Effector CD8-positive, alpha-beta T cell (primary cell): ENCODE measurements around the gene CDC23.
"Not testable (repeated sequence)": the region's sequence is repeated elsewhere in the genome, so short reads cannot be mapped to it uniquely, and the experiment has no call there.

Experiments
- DNase-seq: peaks from one replicate; lab custom pipeline; 2025; lab: John Stamatoyannopoulos, UW
- total RNA-seq, 4 experiments: gene quantifications; one replicate each; lab custom pipeline; 2026; lab: John Stamatoyannopoulos, UW

The CDC23 gene
- 47.4 to 61.6 (median 54.6) reads per million in 4 experiments for total RNA-seq

DNA sequence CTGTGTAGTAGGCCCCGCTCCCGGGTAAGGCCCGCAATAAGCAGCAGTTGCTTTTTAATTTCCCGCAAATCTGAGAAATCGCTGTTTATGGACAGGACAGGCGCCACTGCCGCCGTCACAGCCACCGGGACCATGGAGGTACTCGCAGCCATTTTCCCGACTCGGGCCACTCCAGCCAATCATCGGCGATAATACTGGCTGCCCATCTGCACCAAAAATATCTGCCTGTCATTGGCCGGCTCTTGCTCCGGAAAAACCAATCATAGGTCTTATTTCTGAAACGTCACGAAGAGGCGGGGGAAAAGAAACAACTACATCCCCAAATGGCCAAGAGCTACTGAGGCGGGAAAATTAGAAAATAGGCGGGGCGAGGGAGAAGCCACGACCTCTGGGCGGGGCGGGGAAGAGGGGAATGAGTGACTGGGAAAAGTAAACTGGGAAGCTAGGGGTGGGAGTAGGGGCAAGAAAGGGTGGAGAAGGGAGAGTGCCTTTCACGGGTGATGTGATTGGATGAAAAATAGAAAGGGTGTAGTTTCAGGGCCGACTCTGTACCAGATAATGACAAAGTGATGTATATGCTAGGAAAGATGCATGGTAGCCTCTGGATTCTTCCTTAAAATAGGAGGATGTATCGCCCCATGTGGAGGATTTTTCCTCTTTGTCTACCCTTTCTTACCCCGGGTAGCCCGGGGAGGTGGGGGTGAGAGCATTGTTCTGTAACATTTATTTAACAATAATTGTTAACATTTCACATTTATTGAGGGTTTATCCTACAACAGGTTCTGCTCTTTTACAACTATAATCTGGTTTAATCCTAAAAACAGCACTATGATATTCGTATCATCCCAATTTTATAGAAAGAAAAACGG lies at the start of gene CDC23:
TSS of gene CDC23 (minus strand) at position 163 of the 869 bp plus-strand sequence. CDS start at position 152, 11 bp downstream.
- peak; percentile 83 for DNase-seq

DNA sequence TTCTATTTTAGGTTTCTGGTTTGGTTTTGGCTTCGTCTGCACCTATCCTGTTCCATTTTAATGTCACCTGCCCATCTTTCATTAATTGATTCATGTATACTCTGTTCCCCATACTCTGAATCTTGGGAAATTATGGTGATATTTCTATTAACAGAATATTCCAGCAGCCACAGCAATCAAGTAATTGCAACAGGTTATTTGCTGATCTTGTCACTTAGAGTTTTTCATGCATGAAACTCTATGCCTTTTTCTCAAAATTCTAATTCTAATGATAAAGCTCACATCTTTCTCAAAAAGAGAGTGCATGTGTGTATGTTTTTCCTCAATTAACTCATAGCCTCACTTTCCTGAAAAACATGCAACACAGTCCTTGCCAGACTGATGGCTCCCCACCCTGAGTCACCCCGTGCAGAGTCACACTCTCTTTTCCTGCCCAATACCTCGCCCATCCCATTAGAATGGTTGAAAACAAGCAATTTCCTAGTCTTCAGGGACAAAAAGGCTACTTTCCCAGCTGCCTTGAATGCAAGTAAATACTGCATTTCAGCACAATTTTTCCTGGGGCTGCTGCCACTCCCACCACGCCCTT lies 45.7 kb upstream of the CDC23 start:
- no peak for DNase-seq

DNA sequence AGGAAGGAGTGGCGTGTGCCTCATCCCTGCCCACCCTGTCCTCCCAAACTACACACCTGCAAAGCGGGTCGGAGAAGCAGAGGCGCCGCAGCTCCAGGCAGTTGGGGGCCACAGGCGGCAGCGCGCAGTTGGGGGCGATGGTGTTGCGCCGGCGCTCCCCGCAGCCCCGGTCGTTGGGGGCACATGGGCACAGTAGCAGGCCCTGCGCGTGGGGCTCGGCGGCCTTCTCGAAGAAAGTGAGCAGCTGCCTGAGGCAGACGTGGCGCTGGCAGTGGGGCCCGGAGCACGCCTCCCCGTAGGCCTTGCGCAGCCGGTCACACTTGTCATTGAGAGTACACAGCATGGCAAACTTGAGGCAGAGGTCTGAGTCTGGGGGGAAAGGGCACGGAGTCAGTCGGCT lies 44.5 kb upstream of the CDC23 start:
- no peak for DNase-seq

- DNase-seq, result no peak
Measured at GRCh38 chr5:138252944-138253343, 39.8 kb upstream of the CDC23 start.

DNA sequence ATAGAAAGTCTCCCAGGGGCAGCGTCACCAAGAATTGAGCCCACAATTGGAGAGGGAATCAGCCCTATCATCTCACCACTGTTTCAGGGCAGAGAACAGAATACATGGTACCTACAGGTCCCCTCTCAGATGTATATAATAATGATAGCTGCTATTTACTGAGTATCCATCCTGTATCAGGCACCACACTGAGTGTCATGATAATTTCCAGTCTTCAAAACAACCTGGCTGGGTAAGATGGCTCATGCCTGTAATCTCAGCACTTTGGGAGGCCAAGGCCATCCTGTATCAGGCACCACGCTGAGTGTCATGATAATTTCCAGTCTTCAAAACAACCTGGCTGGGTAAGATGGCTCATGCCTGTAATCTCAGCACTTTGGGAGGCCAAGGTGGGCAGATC lies 34.7 kb upstream of the CDC23 start:
- DNase-seq, result not testable (repeated sequence)

DNA sequence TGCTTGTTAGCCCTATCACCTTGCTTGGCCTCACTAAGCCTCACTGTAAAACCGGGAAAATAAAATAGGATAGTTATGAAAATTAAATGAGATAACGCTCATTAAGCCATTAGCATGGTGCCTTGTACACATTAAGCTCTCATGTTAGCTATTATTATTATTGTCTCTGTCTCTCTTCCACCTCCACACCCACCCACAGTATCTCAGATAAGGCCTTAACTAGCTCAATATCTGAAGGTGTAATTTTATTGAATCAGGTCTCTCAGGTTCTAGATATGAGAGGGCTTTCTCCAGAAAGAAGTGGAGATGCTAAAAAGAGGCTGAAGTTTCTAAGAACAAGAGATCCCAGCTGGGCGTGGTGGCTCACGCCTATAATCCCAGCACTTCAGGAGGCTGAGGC lies 33.7 kb upstream of the CDC23 start:
- no peak for DNase-seq

DNA sequence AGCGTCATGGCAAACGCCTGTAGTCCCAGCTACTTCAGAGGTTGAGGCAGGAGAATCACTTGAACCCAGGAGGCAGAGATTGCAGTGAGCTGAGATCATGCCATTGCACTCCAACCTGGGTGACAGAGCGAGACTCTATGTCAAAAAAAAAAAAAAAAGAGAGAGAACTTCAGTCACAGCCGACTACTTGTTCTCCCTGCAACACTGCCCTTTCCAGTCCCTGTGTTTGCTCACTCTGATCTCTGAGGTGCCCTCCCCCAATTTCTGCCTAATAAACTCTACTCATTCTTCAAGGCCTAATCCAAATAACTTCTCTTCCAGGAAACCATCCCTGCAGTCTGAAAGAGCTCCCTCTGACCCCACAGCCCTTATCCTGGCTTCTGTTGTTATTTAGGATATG lies 33.2 kb upstream of the CDC23 start:
- no peak for DNase-seq

DNA sequence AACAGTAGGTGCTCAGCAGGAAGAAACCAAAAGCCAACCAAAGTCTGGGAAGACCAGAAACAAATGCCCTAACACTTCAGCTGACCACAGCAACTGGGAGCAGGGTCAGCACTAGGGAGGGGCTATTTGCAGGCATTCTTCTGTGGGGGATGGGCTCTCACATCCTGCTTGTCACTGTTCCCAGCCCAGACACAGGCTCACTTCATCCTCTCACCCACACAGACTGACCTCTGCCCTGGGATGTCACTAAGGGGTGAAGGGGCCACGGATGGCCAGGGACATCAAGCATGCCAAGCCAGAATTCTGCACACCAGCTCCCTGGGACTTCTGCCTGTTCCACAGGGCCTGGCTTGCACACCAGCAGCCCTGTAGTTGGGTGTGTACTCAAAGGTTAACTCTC lies 32.6 kb upstream of the CDC23 start:
- DNase-seq, result no peak

DNA sequence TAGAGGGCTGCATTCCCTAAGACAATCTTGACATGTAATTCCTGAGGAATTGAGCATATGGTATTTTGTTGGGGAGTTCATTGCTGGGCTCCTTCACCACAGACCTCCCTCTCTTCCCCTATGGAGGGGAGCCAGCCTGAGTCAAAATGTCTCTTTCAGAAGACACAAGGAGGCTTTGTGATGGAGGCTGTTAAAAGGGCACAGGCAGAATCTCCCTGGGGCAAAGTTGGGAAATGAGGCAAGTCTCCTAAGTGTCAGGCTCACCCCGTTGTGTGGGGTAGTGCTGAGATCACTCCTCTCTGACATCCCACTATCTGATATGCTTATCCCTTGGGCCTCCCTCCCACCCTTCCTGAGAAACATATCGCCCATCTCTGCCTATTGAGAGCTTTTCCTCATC lies 30.7 kb upstream of the CDC23 start:
- no peak for DNase-seq

DNA sequence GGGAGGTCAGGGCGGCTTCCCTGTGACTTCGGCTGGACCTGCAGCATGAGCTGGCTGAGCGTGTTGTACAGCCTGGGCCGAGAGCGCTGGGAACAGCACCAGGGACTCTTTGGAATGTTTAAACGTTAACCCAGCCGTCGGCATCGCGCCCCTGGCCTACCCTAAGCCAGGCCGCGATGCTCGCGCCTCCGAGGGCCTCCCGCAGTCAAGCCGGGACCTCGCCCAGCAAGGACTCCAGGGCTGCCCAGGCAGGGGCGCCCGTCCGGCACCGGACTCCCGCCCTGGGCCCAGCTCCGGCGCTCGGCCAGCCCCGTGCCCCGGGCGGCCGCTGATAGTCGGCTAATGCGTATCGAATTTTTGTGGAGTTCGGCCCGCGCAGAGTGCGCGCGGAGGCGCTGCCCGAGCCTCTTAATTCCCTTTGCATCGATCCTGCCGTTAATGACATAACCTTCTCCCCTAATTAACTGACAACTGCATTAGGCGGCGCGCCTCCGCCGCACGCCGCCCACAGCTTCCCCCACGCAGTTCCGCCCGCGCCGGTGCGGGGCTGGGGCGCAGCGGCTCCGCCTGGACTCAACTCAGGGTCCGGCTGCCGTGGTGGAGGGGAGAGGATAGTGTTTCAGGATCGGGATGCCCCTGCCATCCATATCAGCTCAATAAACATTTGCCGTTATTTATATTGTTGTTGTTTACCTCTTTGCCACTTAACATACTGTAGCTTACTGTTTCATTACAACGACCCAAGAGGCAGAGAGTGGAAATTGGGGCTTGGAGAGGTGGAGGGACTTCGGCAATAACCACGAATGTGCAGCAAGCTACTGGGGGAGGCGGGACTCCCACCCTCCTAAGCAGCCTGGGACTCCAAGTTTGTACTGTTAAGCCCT lies 28.8 kb upstream of the CDC23 start:
- DNase-seq, result no peak

GRCh38 chr5:138240650-138241385 lies 27.7 kb upstream of the CDC23 start:
- DNase-seq, result no peak

DNA sequence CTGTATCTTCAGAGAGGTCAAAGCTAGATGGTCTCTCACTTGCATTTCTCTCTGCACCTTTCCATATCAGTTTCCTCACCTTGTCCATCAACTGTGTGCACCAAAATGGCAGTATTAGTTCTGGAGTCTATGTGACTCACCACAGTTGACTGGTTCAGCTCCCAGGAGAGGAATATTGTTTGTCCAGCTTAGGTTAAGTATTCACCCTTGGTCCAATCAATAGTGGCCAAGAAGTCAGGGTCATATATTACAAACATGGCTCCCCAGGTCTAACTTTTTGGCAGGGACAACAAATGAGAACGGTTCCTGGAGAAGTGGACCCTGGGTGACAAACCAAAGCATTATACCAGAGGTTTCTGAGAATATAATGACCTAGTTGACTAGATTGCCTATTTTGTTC lies 24.9 kb upstream of the CDC23 start:
- no peak for DNase-seq

GRCh38 chr5:138234651-138235050 lies 21.5 kb upstream of the CDC23 start:
- DNase-seq, result no peak

GRCh38 chr5:138233280-138233679 lies 20.2 kb upstream of the CDC23 start:
- no peak for DNase-seq

- DNase-seq, result no peak
Measured at GRCh38 chr5:138230981-138231589, 18.0 kb upstream of the CDC23 start.

DNA sequence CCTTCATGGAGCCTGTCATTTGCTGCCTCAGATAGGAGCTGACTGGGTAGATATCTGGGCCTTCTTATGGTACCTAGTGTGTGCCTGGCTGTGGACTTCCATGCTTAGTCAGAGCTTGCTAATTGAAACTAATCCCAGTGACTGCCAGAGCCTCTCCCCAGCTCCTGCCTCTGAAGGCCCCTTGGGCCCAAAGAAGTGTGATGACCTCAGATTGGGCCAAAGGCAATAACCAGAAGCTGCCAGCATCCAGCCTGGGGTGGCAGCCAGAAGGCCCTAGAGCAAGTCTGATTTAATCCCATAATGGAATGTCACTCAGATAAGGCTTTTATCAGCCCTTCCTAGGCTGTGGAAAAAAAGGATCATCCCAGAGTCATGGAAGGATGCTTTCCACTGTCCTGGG lies 17.1 kb upstream of the CDC23 start:
- DNase-seq, result no peak

DNA sequence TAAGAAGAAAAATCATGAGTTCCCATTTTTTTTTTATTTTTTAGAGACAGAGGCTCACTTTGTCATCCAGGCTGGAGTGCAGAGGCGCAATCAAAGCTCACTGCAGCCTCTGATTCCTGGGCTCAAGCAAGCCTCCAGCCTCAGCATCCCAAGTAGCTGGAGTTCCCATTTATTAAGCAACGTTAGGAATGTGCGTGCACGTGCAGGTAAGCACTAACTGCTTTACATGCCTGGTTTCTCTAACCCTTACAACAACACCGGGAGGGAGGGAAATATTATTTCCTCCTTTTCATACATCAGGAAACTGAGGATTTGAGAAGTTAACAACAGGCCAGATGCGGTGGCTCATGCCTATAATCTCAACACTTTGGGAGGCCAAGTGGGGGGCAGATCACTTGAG lies 16.3 kb upstream of the CDC23 start:
- DNase-seq, result no peak

GRCh38 chr5:138226910-138227309 lies 13.8 kb upstream of the CDC23 start:
- no peak for DNase-seq

GRCh38 chr5:138224712-138225111 lies 11.6 kb upstream of the CDC23 start:
- no peak for DNase-seq

- no peak for DNase-seq
Measured at GRCh38 chr5:138223532-138223931, 10.4 kb upstream of the CDC23 start.

DNA sequence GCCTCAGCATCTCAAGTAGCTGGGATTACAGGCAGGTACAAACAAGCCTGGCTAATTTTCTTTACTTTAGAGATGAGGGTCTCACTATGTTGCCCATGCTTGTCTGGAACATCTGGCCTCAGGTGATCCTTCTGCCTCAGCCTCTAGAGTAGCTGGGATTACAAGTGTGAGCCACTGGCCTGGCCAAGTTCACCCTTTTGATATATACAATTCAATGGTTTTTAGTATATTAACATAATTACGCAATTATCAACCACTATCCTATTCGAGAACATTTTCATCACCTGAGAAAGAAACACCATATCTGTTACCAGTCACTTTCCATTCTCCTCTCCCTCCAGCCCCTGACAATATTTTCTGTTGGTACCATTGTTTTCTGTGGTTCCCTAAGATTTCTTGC lies 3.7 kb upstream of the CDC23 start:
- DNase-seq, result no peak
